ENCODE data around the gene RUNX2. TPM values are rescaled to one million over a fixed set of nuclear protein-coding genes. Genes with fewer than 3 reads are reported as not detected.

RUNX2 gene
- total and polyA plus RNA-seq, 10 of the 15 experiments (the other 5 are each of a cell fraction or from before 2014, with no cell fraction given) = 0.01 to 0.77 (median 0.15) TPM; not detected in 3

DNA sequence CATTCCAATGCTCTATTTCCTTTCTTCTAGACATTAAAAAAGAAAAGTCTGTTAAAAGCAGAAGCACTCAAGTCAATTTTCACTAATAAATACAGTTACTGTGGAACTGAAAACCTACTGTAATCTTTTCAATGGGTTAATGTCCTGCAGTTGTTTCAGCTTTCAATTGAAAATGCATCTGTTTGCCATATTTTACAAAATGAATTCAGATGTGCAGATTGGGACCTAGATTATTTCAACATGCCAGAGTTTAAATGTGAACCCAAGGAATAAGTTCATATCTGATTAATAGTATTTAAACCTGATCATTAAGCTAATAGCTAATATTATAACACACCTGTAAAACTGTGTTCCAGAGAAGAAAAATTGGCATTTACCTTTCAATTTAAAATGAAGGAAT, 39.9 kb downstream of the RUNX2 start:
- intact Hi-C loops (cut with micrococcal nuclease; ENCODE audit: unreplicated experiment) = no loop called here
- Histone ChIP-seq H3K27ac (ENCODE audit: control insufficient read depth, insufficient read depth) (no peak overlapping the region), H3K79me2 (ENCODE audit: control insufficient read depth, insufficient read depth, low read length) (no peaks in the 10 kb centered on the region), H4K20me1 (ENCODE audit: control insufficient read depth, insufficient read depth) (no peaks in the 10 kb centered on the region), H2AFZ (ENCODE audit: control insufficient read depth, low read depth, low read length) (no peak overlapping the region), H3K4me2 (ENCODE audit: control insufficient read depth, insufficient read depth) (no peak overlapping the region), H3K4me3 (no peak overlapping the region), H3K27me3 (replicated peaks in 1 of 2; ENCODE audit: control insufficient read depth in 2 of 2, insufficient read depth in 2 of 2, low read length in 1 of 2) (no peaks in the 10 kb centered on the region), H3K36me3 (ENCODE audit: control insufficient read depth in 2 of 2, insufficient read depth in 2 of 2, low read length in 1 of 2) (no peaks in the 10 kb centered on the region), H3K9me3 (replicated peaks; ENCODE audit: control insufficient read depth, insufficient read depth, low read length) (no peaks in the 10 kb centered on the region), H3K4me1 (ENCODE audit: control insufficient read depth, insufficient read depth, low read length) (no peaks in the 10 kb centered on the region), H3K9ac (ENCODE audit: control insufficient read depth, insufficient read depth, low read length) (no peak overlapping the region)
- TF ChIP-seq CBX3 (IDR thresholded peaks at IDR 0.05; ENCODE audit: borderline replicate concordance, low read depth) (no peak), SIX5 (IDR thresholded peaks at IDR 0.05; ENCODE audit: low read depth, low read length, severe bottlenecking) (no peak), IRF4 (IDR thresholded peaks at IDR 0.05; ENCODE audit: low read depth, low read length) (no peak), CHD1 (IDR thresholded peaks at IDR 0.05; ENCODE audit: low read depth, low read length) (no peak), RB1 (IDR thresholded peaks at IDR 0.05; ENCODE audit: borderline replicate concordance) (no peak), CHD2 (IDR thresholded peaks at IDR 0.05; ENCODE audit: borderline replicate concordance, low read depth, low read length) (no peak), NFIC (IDR thresholded peaks at IDR 0.05; ENCODE audit: low read depth, low read length) (no peak), TCF7 (IDR thresholded peaks at IDR 0.05; ENCODE audit: borderline replicate concordance) (no peak), JUND (IDR thresholded peaks at IDR 0.05; ENCODE audit: low read depth, low read length) (no peak), BCL11A (IDR thresholded peaks at IDR 0.05; ENCODE audit: low read depth, low read length) (no peak), BMI1 (IDR thresholded peaks at IDR 0.05; ENCODE audit: borderline replicate concordance) (no peak), ZSCAN29 (IDR thresholded peaks at IDR 0.05) (no peak), GABPA (IDR thresholded peaks at IDR 0.05; ENCODE audit: low read depth) (no peak), RFX5 (IDR thresholded peaks at IDR 0.05; ENCODE audit: low read depth, low read length) (no peak), ETV6 (conservative IDR thresholded peaks at IDR 0.05 in 1 of 2, IDR thresholded peaks at IDR 0.05 in 1 of 2; ENCODE audit: borderline replicate concordance in 1 of 2, low read depth in 1 of 2) (no peak), ZNF24 (IDR thresholded peaks at IDR 0.05) (no peak)
- TF ChIP-seq, protein P1, sequence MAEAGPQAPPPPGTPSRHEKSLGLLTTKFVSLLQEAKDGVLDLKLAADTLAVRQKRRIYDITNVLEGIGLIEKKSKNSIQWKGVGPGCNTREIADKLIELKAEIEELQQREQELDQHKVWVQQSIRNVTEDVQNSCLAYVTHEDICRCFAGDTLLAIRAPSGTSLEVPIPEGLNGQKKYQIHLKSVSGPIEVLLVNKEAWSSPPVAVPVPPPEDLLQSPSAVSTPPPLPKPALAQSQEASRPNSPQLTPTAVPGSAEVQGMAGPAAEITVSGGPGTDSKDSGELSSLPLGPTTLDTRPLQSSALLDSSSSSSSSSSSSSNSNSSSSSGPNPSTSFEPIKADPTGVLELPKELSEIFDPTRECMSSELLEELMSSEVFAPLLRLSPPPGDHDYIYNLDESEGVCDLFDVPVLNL (IDR thresholded peaks at IDR 0.05; ENCODE audit: low read depth, low read length) = no peak
- TF ChIP-seq, protein P2, sequence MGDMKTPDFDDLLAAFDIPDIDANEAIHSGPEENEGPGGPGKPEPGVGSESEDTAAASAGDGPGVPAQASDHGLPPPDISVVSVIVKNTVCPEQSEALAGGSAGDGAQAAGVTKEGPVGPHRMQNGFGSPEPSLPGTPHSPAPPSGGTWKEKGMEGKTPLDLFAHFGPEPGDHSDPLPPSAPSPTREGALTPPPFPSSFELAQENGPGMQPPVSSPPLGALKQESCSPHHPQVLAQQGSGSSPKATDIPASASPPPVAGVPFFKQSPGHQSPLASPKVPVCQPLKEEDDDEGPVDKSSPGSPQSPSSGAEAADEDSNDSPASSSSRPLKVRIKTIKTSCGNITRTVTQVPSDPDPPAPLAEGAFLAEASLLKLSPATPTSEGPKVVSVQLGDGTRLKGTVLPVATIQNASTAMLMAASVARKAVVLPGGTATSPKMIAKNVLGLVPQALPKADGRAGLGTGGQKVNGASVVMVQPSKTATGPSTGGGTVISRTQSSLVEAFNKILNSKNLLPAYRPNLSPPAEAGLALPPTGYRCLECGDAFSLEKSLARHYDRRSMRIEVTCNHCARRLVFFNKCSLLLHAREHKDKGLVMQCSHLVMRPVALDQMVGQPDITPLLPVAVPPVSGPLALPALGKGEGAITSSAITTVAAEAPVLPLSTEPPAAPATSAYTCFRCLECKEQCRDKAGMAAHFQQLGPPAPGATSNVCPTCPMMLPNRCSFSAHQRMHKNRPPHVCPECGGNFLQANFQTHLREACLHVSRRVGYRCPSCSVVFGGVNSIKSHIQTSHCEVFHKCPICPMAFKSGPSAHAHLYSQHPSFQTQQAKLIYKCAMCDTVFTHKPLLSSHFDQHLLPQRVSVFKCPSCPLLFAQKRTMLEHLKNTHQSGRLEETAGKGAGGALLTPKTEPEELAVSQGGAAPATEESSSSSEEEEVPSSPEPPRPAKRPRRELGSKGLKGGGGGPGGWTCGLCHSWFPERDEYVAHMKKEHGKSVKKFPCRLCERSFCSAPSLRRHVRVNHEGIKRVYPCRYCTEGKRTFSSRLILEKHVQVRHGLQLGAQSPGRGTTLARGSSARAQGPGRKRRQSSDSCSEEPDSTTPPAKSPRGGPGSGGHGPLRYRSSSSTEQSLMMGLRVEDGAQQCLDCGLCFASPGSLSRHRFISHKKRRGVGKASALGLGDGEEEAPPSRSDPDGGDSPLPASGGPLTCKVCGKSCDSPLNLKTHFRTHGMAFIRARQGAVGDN (IDR thresholded peaks at IDR 0.05) = no peak
- TF ChIP-seq, protein P3, sequence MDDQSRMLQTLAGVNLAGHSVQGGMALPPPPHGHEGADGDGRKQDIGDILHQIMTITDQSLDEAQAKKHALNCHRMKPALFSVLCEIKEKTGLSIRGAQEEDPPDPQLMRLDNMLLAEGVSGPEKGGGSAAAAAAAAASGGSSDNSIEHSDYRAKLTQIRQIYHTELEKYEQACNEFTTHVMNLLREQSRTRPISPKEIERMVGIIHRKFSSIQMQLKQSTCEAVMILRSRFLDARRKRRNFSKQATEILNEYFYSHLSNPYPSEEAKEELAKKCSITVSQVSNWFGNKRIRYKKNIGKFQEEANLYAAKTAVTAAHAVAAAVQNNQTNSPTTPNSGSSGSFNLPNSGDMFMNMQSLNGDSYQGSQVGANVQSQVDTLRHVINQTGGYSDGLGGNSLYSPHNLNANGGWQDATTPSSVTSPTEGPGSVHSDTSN (IDR thresholded peaks at IDR 0.05; ENCODE audit: insufficient replicate concordance, low read depth, low read length) = no peak
- in situ Hi-C loops (cut with MboI) = no loop called here
- ChIA-PET POLR2A (no interaction called here), CTCF (interaction anchor here (2.3 kb wide), 1 partner anchor 10 kb away, joined by 8 read pairs; the partner anchor contains the start of gene SUPT3H), RAD21 (ENCODE audit: unreplicated experiment) (no interaction called here), SMC1A (ENCODE audit: uncharacterized antibody, unreplicated experiment) (interaction anchor here (0.8 to 1.1 kb wide), 2 partner anchors 8 to 10 kb away, joined by 3 to 4 read pairs; partner anchors contain the start of gene SUPT3H)
- no peak for FAIRE-seq
- no peak for DNase-seq (ENCODE audit: low read depth, low spot score)
- ATAC-seq = no peak
- no TSS peak for BruUV-seq (replicated peaks)
